CD4-positive, alpha-beta T cell treated with Interleukin-1 beta for 1 hour (primary cell): ENCODE data around the gene IL4I1.

ENCODE experiments used
- DNase-seq, 2 donors: peaks; one replicate each; pipeline ENCODE4 v3.0.0-alpha.2; 2020 to 2022

Gene IL4I1

DNA sequence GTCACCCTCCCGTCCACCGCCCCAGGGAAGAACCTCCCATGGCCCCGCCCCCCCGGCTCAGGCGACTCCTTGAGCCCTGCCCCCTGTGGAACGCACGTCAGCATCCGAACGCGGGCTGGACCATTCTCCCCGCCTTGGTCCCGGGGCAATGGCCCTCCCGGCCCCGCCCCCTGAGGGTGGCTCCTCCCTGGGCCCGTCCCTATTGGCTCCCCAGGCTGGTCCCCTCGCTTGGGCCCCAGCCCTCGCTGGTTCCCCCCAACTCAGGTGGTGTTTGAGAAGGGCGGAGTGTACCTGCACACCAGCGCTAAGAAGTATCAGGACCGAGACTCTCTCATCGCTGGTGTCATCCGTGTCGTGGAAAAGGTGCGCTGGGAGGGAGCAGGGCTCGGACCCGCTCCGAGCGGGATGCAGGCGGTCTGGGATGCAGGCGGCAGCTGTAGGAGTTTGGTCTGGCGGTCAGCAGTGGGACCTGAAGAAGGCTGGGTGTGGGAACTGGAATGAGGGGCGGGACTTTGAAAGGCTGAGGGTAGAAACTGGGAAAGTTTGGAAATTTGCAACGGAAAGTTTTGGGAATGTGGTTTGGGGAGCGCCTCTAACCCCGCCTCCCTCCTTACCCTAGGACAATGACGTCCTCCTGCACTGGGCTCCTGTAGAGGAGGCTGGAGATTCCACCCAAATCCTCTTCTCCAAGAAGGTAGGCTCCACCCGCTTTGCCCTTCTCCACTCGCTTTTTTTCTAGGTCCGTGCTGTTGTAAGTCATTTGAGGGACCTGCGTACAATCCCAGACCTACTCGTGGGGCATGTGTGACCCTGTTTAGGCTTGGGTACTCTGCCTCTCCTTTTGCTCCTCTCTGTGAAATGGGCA lies 18.6 kb downstream of the IL4I1 start:
- DNase-seq: peak; percentile 99

DNA sequence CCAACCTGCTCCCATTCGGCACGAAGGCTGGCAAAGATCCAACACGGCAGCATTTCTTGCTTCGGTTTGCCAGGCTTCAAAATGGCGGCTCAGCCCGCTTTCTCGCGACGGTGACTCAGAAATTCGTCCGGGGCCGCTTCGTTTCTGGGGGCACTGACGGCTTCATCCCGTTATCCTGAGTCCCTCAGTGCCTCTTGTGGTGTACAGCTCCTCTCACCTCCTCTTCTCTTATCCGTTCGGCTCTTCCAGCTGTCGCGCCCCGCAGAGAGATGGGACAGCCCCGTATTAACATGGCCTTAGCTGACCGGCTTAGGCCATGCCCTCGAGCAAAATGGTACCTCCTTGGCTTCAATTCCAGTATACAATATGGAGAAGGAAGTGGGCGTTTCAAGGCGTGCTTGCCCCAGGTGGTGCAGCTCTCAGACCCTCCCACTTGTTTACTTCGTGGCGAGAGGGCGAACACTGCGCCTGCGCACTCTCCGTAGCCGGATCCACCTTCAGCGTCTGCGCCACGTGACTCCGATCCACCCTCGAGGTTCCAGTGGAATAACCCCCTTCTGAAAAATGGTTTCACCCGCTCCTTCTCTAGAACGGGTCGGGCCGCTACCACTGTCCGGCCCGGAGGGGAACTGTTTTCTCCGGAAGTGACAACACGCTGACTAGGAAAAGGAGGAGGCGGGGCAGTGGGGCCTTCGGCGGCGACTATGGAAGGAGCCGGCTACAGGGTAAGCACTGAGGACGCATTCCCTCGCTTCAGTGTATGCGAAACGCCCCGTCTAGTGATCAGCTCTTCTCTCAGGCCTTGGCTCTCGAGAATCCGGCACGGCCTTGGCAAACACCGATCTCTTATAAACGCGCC lies 19.4 kb downstream of the IL4I1 start, which contains the start of the genes AKT1S1 and TBC1D17:
AKT1S1 (minus strand) TSS at position 336 of the 859 bp plus-strand sequence. CDS start 4,060 bp downstream, outside the sequence.
TBC1D17 (plus strand) TSS at position 683 of the 859 bp plus-strand sequence; CDS start at position 705, 22 bp downstream.
- DNase-seq: peak; percentile 100

DNA sequence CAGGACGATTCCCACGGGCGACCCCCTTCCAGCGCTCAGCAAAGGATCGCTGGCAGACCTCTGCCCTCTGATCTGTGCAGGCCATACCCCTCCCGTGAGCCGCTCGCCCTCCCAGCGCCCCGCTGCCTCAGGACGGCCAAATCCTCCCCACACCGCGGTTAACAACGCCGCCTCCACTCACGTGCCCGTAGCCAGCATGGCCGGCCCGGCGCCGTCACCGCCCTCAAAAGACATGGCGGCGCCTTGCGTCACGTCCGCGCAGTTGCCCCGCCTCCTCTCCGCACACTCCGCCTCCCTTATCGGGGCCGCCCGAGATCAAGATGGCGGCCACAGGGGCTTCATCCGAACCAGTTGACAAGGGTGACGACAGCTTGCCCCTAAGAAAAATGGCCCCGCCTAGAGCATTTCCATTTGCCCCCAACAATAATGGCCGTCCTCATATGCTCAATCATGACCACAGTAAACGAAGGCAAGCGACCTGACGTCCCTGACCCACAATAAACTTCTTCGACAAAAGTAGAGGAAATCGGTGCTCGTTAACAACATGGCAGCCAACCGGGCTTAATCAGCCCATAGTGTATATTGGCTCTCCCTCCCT lies 20.2 kb downstream of the IL4I1 start:
- peak; percentile 99 for DNase-seq

DNA sequence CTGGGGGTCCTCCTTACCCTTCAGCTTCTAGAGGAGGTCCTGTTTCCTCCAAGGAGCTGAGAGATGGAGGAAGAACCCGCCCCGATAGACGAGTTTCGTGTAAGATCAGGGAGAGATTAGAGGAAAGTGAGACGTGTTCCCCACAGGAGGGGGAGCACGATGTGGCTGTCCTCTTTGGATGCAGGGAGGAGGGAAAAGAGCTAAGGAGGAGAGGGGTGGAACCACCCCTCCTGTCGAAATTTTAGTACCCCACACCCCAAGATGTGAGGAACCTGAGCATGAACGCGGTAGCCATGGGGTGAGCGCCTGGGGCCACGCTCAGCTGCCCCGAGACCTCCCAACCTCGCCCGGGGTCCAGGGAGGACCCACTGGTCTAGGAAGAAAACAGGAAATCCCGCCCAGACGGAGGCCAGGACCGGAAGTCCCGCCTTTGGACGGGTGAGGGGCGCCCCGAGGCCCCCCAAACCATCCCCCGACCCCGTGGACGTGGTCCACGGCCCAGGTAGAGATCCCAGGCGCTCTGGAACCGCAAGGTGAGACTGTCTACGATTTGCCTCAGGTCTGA lies 20.7 kb downstream of the IL4I1 start:
- DNase-seq: peak; percentile 59 to 67

GRCh38 chr19:49875177-49875576 lies 21.5 kb downstream of the IL4I1 start:
- DNase-seq: no peak

DNA sequence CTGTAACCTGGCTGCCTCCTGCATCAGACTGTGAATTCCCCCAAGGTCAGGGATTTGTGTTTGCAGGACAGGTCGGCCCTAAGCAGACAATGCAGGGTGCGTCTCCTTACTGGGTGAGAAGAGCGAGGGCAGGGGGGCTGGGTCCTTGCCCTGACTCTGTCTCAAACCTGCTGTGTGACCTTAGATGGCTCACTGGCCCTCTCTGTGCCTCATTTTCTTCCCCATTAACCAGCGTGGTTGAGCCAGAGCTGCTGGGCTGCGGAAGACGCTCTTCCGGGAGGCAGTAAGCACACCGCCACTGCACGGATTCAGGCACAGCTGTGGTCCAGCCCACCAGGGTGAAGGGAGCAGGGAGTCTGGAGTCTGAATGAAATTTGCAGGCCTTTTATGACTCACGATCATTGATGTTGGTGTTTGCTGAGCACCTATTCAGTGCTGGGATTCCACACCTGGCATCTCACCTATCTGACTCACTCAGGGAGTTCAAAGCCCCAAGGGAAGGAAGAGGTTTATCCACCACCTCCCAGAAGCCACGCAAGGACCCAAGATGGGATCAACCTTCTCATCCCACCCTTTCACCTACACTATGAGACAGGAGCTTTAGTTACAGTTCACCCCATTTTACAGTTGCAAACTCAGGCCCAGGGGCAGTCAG lies 22.1 kb downstream of the IL4I1 start:
- DNase-seq: no peak

- no peak for DNase-seq
Observed at GRCh38 chr19:49873834-49874233, 22.9 kb downstream of the IL4I1 start.

GRCh38 chr19:49873129-49873521 lies 23.6 kb downstream of the IL4I1 start:
- no peak for DNase-seq

DNA sequence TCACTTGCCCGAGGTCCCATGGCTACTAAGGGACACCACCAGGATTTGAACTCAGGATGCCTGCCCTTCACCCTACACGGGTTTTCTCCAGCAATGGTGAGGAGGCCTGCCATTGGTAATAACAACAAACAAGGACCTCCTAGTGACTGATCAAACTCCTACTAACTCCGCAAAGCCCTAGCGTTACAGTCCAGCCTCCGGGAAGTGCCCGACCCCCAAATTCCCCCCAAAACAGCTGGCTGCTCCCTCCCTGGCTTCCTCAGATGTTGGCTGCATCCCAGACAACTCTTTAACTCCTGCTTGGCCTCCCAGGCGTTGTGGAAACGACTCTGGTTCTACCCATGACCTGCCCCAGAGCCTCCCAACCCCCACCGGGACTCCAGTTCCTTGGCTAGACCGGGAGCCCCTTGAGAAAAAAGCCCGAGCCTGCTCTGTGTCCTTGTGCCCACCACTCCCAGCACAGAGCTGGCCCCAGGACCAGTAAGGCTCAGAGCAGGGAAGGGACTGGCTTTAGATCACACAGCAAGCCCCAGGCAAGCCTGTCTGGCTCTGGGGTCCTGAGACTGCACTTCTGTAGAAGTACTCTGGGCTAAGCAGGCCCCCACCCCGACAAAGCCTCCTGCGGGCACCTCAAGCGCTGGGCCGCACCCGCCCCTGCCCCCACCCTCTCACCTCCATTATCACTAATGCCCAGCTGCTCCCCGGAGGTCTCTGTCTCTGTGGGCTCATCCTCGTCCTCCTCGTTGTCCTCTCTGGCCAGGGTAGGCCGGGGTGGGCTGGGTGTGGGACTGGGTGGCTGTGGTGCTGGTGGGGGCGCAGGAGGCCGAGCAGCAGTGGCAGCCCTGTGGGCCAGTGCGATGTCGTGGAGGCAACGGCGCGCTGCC lies 24.2 kb downstream of the IL4I1 start:
- DNase-seq: no peak

DNA sequence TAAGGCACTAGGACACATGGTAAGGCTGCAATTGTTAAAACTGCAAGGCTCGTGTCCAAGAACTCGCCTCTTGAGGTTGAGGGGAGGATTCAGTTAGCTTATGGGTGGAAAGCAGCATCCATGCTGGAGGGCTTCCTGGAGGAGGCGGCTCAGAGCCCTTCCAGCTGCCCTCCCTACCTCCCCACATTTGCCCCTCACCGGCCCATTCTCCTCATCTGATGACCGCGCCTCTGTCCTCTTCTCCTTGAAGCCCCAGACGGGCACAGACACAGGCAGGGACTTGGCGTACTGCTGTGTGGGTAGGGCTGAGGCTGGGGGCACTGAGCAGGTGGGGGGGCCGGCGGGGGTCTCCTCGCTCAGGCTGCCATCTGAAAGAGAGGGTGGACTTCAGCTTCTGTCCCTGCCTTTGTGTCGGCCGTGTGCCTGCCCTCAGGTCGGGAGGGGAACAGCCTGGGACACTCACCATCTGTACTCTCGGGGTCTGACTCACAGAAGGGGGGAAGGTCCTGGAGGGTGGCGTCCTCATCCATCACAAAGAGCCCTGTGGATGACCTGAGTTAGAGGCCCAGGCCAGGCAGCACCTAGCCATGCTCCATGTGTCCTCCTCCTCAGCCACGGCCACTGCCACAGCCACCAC lies 25.2 kb downstream of the IL4I1 start:
- DNase-seq: no peak

GRCh38 chr19:49870309-49870901 lies 26.3 kb downstream of the IL4I1 start:
- DNase-seq: no peak

- DNase-seq: peak; percentile 97 to 98
Observed at GRCh38 chr19:49869484-49870308, 27.0 kb downstream of the IL4I1 start.

GRCh38 chr19:49869009-49869483 lies 27.6 kb downstream of the IL4I1 start:
- DNase-seq: no peak

- DNase-seq: peak; percentile 88
Observed at GRCh38 chr19:49866933-49867782, 29.5 kb downstream of the IL4I1 start, which contains the start of gene PNKP. Gene PNKP, minus strand, starts transcription at chr19:49867576. Its CDS starts 372 bp downstream, at chr19:49867204.

GRCh38 chr19:49864890-49865289 lies 31.8 kb downstream of the IL4I1 start:
- no peak for DNase-seq

DNA sequence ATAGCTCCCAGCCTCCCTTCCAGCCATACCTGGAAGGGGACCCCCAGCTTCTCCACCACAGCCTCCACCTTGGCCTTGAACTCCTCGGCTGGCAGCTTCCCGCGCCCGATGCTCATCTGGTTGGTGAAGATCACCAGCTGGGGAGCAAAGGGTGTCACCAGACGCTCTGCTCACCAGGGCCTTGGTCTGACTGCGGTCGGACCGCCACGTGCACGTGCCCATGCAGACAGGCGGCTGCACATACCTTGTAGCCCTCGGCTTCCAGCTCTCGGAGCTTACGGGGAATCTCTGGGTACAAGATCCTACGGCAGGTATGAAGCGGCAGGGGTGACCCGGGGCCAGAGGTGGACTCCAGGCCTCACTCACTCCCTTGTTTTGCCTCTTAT lies 32.8 kb downstream of the IL4I1 start:
- no peak for DNase-seq

GRCh38 chr19:49863254-49863934 lies 33.3 kb downstream of the IL4I1 start:
- DNase-seq: no peak
